ENCODE measurements around the gene INO80E. TPM values are rescaled to one million over a fixed set of nuclear protein-coding genes. Genes with fewer than 3 reads are reported as not detected.
"Not testable (repeated sequence)": the region's sequence is repeated elsewhere in the genome, so short reads cannot be mapped to it uniquely, and the experiment has no call there.

INO80E gene
- total RNA-seq, 1 donor from 2014 or later = 71.4 TPM

- H3K4me3 Mint-ChIP-seq (ENCODE audit: unreplicated experiment) = no peak overlapping the region
- no peaks in the 10 kb centered on the region for H3K4me1 Mint-ChIP-seq (ENCODE audit: low read depth, unreplicated experiment)
- H3K27ac Mint-ChIP-seq (ENCODE audit: unreplicated experiment) = no peak overlapping the region
- H3K9me3 Mint-ChIP-seq (ENCODE audit: unreplicated experiment) = peaks cover 4% of the 10 kb centered on the region
- H3K27me3 Mint-ChIP-seq (ENCODE audit: unreplicated experiment) = peaks cover 2% of the 10 kb centered on the region
- no peak for DNase-seq
- no peak for TF ChIP-seq CTCF (IDR thresholded peaks at IDR 0.05; ENCODE audit: partially characterized antibody, unreplicated experiment)
- no peaks in the 10 kb centered on the region for H3K36me3 Mint-ChIP-seq (ENCODE audit: unreplicated experiment)
Observed at GRCh38 chr16:29958756-29959155, 37.3 kb upstream of the INO80E start.

DNA sequence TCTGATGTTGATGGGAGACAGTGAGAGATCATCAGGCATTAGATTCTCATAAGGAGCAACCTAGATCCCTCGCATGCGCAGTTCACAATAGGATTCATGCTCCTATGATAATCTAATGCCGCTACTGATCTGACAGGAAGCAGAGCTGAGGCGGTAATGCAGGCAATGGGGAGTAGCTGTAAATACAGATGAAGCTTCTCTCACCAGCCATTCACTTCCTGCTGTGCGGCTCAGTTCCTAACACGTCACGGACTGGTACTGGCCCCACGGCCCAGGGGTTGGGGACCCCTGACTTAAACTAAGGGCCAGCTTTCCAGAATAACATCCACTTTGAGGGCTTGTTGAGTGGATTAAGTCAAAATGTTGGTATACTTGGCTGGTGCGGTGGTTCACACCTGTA is 36.7 kb upstream of the INO80E start:
- TF ChIP-seq CTCF (IDR thresholded peaks at IDR 0.05; ENCODE audit: partially characterized antibody, unreplicated experiment) = no peak
- no peak for DNase-seq
- Mint-ChIP-seq H3K27me3 (ENCODE audit: unreplicated experiment) (peaks cover 2% of the 10 kb centered on the region), H3K27ac (ENCODE audit: unreplicated experiment) (no peak overlapping the region), H3K4me1 (ENCODE audit: low read depth, unreplicated experiment) (no peaks in the 10 kb centered on the region), H3K9me3 (ENCODE audit: unreplicated experiment) (peaks cover 4% of the 10 kb centered on the region), H3K4me3 (ENCODE audit: unreplicated experiment) (no peak overlapping the region), H3K36me3 (ENCODE audit: unreplicated experiment) (no peaks in the 10 kb centered on the region)

GRCh38 chr16:29959821-29960220 is 36.2 kb upstream of the INO80E start:
- H3K36me3 Mint-ChIP-seq (ENCODE audit: unreplicated experiment); H3K9me3 Mint-ChIP-seq (ENCODE audit: unreplicated experiment); DNase-seq; H3K4me1 Mint-ChIP-seq (ENCODE audit: low read depth, unreplicated experiment); H3K27ac Mint-ChIP-seq (ENCODE audit: unreplicated experiment); H3K27me3 Mint-ChIP-seq (ENCODE audit: unreplicated experiment): not testable (repeated sequence)
- H3K4me3 Mint-ChIP-seq (ENCODE audit: unreplicated experiment) = peak overlapping the region; percentile 50

GRCh38 chr16:29961127-29961478 is 34.9 kb upstream of the INO80E start:
- peaks cover 2% of the 10 kb centered on the region for H3K36me3 Mint-ChIP-seq (ENCODE audit: unreplicated experiment)
- peak overlapping the region; percentile 87 for H3K4me3 Mint-ChIP-seq (ENCODE audit: unreplicated experiment)
- peaks cover 2% of the 10 kb centered on the region for H3K27me3 Mint-ChIP-seq (ENCODE audit: unreplicated experiment)
- H3K9me3 Mint-ChIP-seq (ENCODE audit: unreplicated experiment) = peaks cover 5% of the 10 kb centered on the region
- no peak for TF ChIP-seq CTCF (IDR thresholded peaks at IDR 0.05; ENCODE audit: partially characterized antibody, unreplicated experiment)
- no peak for DNase-seq
- H3K27ac Mint-ChIP-seq (ENCODE audit: unreplicated experiment) = peak overlapping the region; percentile 59
- H3K4me1 Mint-ChIP-seq (ENCODE audit: low read depth, unreplicated experiment) = no peaks in the 10 kb centered on the region

DNA sequence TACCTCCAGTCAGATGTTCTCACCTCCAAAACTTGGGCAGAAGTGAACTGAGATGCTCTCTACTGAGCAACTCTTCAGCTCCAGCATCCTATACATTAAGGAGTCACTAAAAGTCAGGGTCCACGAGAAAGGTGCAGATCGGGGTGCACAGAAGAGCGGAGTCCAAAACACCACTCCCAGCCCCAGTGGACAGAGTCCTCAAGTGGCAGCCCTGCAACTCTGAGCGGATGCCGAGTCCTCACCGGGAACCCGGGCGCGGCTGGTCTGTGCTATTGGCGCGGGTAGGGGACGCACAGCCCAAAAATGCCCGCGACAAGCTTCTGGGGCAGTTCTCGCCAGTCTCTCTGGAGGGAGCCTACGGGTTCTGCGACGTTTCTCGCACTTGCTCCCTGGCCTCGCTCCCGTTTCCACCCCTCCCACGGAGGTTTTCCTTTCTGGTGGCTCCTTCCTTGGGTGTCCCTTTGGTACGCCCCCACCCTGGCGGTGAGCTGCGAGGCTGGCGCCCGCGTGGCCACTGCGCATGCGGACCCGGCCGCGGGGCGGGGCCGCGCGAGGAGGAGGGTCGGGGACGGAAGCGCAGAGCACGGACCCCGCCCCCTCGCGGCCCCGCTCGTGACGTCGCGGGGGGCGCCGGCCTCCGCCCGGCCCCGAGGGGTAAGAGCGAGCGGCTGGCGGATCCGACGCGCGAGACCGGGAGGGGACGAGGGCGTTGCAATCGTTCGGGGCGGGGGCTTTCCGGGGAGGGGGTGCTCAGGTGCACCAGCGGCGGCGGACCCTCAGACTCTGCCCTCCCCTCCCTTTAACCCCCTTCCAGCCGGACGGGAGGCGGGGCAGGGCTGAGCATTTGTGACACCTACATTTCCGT is 34.3 kb upstream of the INO80E start, which contains the start of gene TMEM219:
TMEM219 (plus strand) TSS at position 601 of the 865 bp plus-strand sequence. CDS start 1,065 bp downstream, outside the sequence.
- no peaks in the 10 kb centered on the region for H3K4me1 Mint-ChIP-seq (ENCODE audit: low read depth, unreplicated experiment)
- H3K36me3 Mint-ChIP-seq (ENCODE audit: unreplicated experiment) = peaks cover 4% of the 10 kb centered on the region
- peaks cover 2% of the 10 kb centered on the region for H3K27me3 Mint-ChIP-seq (ENCODE audit: unreplicated experiment)
- peak within 1 kb of the TSS; percentile 95 for H3K4me3 Mint-ChIP-seq (ENCODE audit: unreplicated experiment)
- peak; percentile 91 for DNase-seq
- peaks cover 6% of the 10 kb centered on the region for H3K9me3 Mint-ChIP-seq (ENCODE audit: unreplicated experiment)
- peak within 1 kb of the TSS; percentile 62 for H3K27ac Mint-ChIP-seq (ENCODE audit: unreplicated experiment)
- TF ChIP-seq CTCF (IDR thresholded peaks at IDR 0.05; ENCODE audit: partially characterized antibody, unreplicated experiment) = peak; percentile 64
